ENCODE measurements around the gene TXNDC11. TPM values are rescaled to one million over a fixed set of nuclear protein-coding genes. Genes with fewer than 3 reads are reported as not detected.

TXNDC11 gene
- polyA plus RNA-seq, 1 donor (not counting 4 experiments of a cell fraction or from before 2014, with no cell fraction given), result 35.9 TPM

GRCh38 chr16:11674818-11675560 lies 67.7 kb downstream of the TXNDC11 start:
- dilution Hi-C loops (cut with MboI; ENCODE audit: extremely low pct_ligation_motif_present, low sequenced_read_pairs), result no loop called here
- H3K9ac ChIP-seq (ENCODE audit: control insufficient read depth, extremely low read depth, insufficient read depth, low read length), result no peak overlapping the region
- no peaks in the 10 kb centered on the region for H3K27me3 ChIP-seq (ENCODE audit: control insufficient read depth, extremely low read depth, insufficient read depth, low read length)
- TF ChIP-seq EZH2 (IDR thresholded peaks at IDR 0.05; ENCODE audit: low read length), result no peak
- no peak for TF ChIP-seq CTCF (optimal IDR thresholded peaks at IDR 0.05 in 1 of 3, IDR thresholded peaks at IDR 0.05 in 1 of 3, conservative IDR thresholded peaks at IDR 0.05 in 1 of 3; ENCODE audit: extremely low read depth in 1 of 3, insufficient read depth in 2 of 3, low read length in 3 of 3)
- peaks cover 6% of the 10 kb centered on the region for H4K20me1 ChIP-seq (ENCODE audit: control insufficient read depth, extremely low read depth, insufficient read depth, low read length)
- no peaks in the 10 kb centered on the region for H3K9me1 ChIP-seq (ENCODE audit: control insufficient read depth, extremely low read depth, insufficient read depth, low read length)
- FAIRE-seq (no peak), DNase-seq (ENCODE audit: low read depth, low spot score) (no peak)
- H3K4me3 ChIP-seq (ENCODE audit: control insufficient read depth in 2 of 3, extremely low read depth in 1 of 3, insufficient read depth in 2 of 3, low read depth in 1 of 3, low read length in 3 of 3), result no peak overlapping the region
- H3K9me3 ChIP-seq (ENCODE audit: control insufficient read depth, low read depth, low read length), result no peaks in the 10 kb centered on the region
- no peak overlapping the region for H2AFZ ChIP-seq (ENCODE audit: control insufficient read depth, low read length)
- H3K4me1 ChIP-seq (ENCODE audit: control insufficient read depth, extremely low read depth, insufficient read depth, low read length), result peaks cover 34% of the 10 kb centered on the region
- no peak overlapping the region for H3K27ac ChIP-seq (ENCODE audit: control insufficient read depth, insufficient read depth, low read length)
- H3K4me2 ChIP-seq (ENCODE audit: control insufficient read depth, extremely low read depth, insufficient read depth, low read depth, low read length), result no peak overlapping the region
- peaks cover 13 to 18% of the 10 kb centered on the region in 2 experiments for H3K36me3 ChIP-seq (ENCODE audit: control insufficient read depth in 2 of 2, extremely low read depth in 1 of 2, insufficient read depth in 2 of 2, low read length in 2 of 2)
- H3K79me2 ChIP-seq (ENCODE audit: control insufficient read depth, insufficient read depth, low read length), result peaks cover 11% of the 10 kb centered on the region

GRCh38 chr16:11674001-11674817 lies 68.4 kb downstream of the TXNDC11 start:
- H3K4me1 ChIP-seq (ENCODE audit: control insufficient read depth, extremely low read depth, insufficient read depth, low read length), result peaks cover 34% of the 10 kb centered on the region

More at GRCh38 chr16:11674001-11674817, 68.4 kb downstream of the TXNDC11 start:
- Histone ChIP-seq H3K9ac (ENCODE audit: control insufficient read depth, extremely low read depth, insufficient read depth, low read length) (no peak overlapping the region), H3K4me3 (ENCODE audit: control insufficient read depth in 2 of 3, extremely low read depth in 1 of 3, insufficient read depth in 2 of 3, low read depth in 1 of 3, low read length in 3 of 3) (no peak overlapping the region), H3K27ac (ENCODE audit: control insufficient read depth, insufficient read depth, low read length) (no peak overlapping the region), H3K4me2 (ENCODE audit: control insufficient read depth, extremely low read depth, insufficient read depth, low read depth, low read length) (no peak overlapping the region), H2AFZ (ENCODE audit: control insufficient read depth, low read length) (no peak overlapping the region), H3K9me3 (ENCODE audit: control insufficient read depth, low read depth, low read length) (no peaks in the 10 kb centered on the region), H4K20me1 (ENCODE audit: control insufficient read depth, extremely low read depth, insufficient read depth, low read length) (peaks cover 6% of the 10 kb centered on the region), H3K27me3 (ENCODE audit: control insufficient read depth, extremely low read depth, insufficient read depth, low read length) (no peaks in the 10 kb centered on the region), H3K36me3 (ENCODE audit: control insufficient read depth in 2 of 2, extremely low read depth in 1 of 2, insufficient read depth in 2 of 2, low read length in 2 of 2) (peaks cover 9 to 11% of the 10 kb centered on the region in 2 experiments), H3K9me1 (ENCODE audit: control insufficient read depth, extremely low read depth, insufficient read depth, low read length) (no peaks in the 10 kb centered on the region), H3K79me2 (ENCODE audit: control insufficient read depth, insufficient read depth, low read length) (peaks cover 12% of the 10 kb centered on the region)
- DNase-seq (ENCODE audit: low read depth, low spot score) (no peak), FAIRE-seq (no peak)
- no peak for TF ChIP-seq EZH2 (IDR thresholded peaks at IDR 0.05; ENCODE audit: low read length)
- TF ChIP-seq CTCF (optimal IDR thresholded peaks at IDR 0.05 in 1 of 3, IDR thresholded peaks at IDR 0.05 in 1 of 3, conservative IDR thresholded peaks at IDR 0.05 in 1 of 3; ENCODE audit: extremely low read depth in 1 of 3, insufficient read depth in 2 of 3, low read length in 3 of 3), result peak in 1 of 3 experiments; percentile 30
- dilution Hi-C loops (cut with MboI; ENCODE audit: extremely low pct_ligation_motif_present, low sequenced_read_pairs), result no loop called here
